ENCODE data around the gene PROCA1. TPM values are rescaled to one million over a fixed set of nuclear protein-coding genes. Genes with fewer than 3 reads are reported as not detected.

PROCA1 gene
- total and polyA plus RNA-seq, 9 of the 15 experiments (the other 6 are each of a cell fraction or from before 2014, with no cell fraction given): 0.78 to 16.2 (median 5.6) TPM

DNA sequence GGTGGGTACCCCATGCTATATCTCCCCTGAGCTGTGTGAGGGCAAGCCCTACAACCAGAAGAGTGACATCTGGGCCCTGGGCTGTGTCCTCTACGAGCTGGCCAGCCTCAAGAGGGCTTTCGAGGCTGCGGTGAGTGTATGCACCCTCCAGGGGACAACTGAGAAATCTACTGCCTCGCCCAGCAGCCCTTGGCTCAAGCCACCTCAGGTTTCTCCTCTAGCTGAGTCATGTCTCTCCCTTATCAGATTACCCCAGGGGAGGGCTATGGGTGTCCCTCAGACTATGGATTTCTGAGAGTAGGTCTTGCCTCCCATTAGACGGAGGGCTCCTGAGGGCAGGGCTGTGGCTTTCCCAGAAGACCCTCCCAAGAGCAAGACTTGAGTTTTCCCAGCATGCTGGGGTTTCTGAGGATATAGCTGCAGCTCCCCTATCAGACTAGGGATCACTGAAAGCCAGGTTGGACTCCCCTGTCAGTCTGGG is 23.6 kb upstream of the PROCA1 start (continued):
- no peak for TF ChIP-seq ELF1 (tag; IDR thresholded peaks at IDR 0.05)
- TF ChIP-seq, protein P1, sequence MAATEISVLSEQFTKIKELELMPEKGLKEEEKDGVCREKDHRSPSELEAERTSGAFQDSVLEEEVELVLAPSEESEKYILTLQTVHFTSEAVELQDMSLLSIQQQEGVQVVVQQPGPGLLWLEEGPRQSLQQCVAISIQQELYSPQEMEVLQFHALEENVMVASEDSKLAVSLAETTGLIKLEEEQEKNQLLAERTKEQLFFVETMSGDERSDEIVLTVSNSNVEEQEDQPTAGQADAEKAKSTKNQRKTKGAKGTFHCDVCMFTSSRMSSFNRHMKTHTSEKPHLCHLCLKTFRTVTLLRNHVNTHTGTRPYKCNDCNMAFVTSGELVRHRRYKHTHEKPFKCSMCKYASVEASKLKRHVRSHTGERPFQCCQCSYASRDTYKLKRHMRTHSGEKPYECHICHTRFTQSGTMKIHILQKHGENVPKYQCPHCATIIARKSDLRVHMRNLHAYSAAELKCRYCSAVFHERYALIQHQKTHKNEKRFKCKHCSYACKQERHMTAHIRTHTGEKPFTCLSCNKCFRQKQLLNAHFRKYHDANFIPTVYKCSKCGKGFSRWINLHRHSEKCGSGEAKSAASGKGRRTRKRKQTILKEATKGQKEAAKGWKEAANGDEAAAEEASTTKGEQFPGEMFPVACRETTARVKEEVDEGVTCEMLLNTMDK (IDR thresholded peaks at IDR 0.05; ENCODE audit: borderline replicate concordance, insufficient read depth, low read depth, low read length, poor library complexity, severe bottlenecking): no peak
- TF ChIP-seq MAZ (CRISPR knock-in tag; conservative IDR thresholded peaks at IDR 0.05 in 1 of 2, IDR thresholded peaks at IDR 0.05 in 1 of 2): peak; percentile 64 to 87; a peak in 3 of 4 replicates
- TF ChIP-seq, protein P2, sequence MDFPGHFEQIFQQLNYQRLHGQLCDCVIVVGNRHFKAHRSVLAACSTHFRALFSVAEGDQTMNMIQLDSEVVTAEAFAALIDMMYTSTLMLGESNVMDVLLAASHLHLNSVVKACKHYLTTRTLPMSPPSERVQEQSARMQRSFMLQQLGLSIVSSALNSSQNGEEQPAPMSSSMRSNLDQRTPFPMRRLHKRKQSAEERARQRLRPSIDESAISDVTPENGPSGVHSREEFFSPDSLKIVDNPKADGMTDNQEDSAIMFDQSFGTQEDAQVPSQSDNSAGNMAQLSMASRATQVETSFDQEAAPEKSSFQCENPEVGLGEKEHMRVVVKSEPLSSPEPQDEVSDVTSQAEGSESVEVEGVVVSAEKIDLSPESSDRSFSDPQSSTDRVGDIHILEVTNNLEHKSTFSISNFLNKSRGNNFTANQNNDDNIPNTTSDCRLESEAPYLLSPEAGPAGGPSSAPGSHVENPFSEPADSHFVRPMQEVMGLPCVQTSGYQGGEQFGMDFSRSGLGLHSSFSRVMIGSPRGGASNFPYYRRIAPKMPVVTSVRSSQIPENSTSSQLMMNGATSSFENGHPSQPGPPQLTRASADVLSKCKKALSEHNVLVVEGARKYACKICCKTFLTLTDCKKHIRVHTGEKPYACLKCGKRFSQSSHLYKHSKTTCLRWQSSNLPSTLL (IDR thresholded peaks at IDR 0.05): no peak
- TF ChIP-seq, protein P3, sequence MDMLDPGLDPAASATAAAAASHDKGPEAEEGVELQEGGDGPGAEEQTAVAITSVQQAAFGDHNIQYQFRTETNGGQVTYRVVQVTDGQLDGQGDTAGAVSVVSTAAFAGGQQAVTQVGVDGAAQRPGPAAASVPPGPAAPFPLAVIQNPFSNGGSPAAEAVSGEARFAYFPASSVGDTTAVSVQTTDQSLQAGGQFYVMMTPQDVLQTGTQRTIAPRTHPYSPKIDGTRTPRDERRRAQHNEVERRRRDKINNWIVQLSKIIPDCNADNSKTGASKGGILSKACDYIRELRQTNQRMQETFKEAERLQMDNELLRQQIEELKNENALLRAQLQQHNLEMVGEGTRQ (CRISPR knock-in tag; IDR thresholded peaks at IDR 0.05): no peak
- TF ChIP-seq NFE2 (IDR thresholded peaks at IDR 0.05; ENCODE audit: low read depth): peak; percentile 98
- TF ChIP-seq PHF21A (IDR thresholded peaks at IDR 0.05; ENCODE audit: borderline replicate concordance, low read depth): no peak
- no peak for TF ChIP-seq TAF15 (IDR thresholded peaks at IDR 0.05; ENCODE audit: low read depth, low read length)
- TF ChIP-seq ASH1L (IDR thresholded peaks at IDR 0.05; ENCODE audit: borderline replicate concordance, low read depth, partially characterized antibody): no peak
- TF ChIP-seq ZNF184 (CRISPR knock-in tag; IDR thresholded peaks at IDR 0.05): no peak
- peak in 1 of 2 experiments; percentile 94; a peak in 2 of 3 replicates for TF ChIP-seq CBX3 (IDR thresholded peaks at IDR 0.05; ENCODE audit: borderline replicate concordance in 1 of 2, low read length in 2 of 2)
- TF ChIP-seq CHCHD3 (CRISPR knock-in tag; IDR thresholded peaks at IDR 0.05): no peak
- TF ChIP-seq, protein P4, sequence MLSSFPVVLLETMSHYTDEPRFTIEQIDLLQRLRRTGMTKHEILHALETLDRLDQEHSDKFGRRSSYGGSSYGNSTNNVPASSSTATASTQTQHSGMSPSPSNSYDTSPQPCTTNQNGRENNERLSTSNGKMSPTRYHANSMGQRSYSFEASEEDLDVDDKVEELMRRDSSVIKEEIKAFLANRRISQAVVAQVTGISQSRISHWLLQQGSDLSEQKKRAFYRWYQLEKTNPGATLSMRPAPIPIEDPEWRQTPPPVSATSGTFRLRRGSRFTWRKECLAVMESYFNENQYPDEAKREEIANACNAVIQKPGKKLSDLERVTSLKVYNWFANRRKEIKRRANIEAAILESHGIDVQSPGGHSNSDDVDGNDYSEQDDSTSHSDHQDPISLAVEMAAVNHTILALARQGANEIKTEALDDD (IDR thresholded peaks at IDR 0.05): no peak
- no peak for TF ChIP-seq BRD9 (IDR thresholded peaks at IDR 0.05; ENCODE audit: low read depth, partially characterized antibody)
- TF ChIP-seq SIN3A (IDR thresholded peaks at IDR 0.05; ENCODE audit: borderline replicate concordance in 2 of 2, control insufficient read depth in 1 of 2, low read depth in 2 of 2, low read length in 2 of 2): no peak
- no peak for TF ChIP-seq SNIP1 (IDR thresholded peaks at IDR 0.05; ENCODE audit: low read depth)
- TF ChIP-seq TCF3 (CRISPR knock-in tag; IDR thresholded peaks at IDR 0.05): peak; percentile 24; the same call in 1 of the 2 replicates
- TF ChIP-seq SMARCB1 (IDR thresholded peaks at IDR 0.05; ENCODE audit: insufficient read length, low read depth): peak; percentile 74
- TF ChIP-seq, protein P5, sequence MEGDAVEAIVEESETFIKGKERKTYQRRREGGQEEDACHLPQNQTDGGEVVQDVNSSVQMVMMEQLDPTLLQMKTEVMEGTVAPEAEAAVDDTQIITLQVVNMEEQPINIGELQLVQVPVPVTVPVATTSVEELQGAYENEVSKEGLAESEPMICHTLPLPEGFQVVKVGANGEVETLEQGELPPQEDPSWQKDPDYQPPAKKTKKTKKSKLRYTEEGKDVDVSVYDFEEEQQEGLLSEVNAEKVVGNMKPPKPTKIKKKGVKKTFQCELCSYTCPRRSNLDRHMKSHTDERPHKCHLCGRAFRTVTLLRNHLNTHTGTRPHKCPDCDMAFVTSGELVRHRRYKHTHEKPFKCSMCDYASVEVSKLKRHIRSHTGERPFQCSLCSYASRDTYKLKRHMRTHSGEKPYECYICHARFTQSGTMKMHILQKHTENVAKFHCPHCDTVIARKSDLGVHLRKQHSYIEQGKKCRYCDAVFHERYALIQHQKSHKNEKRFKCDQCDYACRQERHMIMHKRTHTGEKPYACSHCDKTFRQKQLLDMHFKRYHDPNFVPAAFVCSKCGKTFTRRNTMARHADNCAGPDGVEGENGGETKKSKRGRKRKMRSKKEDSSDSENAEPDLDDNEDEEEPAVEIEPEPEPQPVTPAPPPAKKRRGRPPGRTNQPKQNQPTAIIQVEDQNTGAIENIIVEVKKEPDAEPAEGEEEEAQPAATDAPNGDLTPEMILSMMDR (IDR thresholded peaks at IDR 0.05 in 2 of 3, conservative IDR thresholded peaks at IDR 0.05 in 1 of 3; ENCODE audit: insufficient read depth in 2 of 3, low read depth in 1 of 3, low read length in 3 of 3): peak; percentile 48 to 81 (median 54); a peak in 5 of 6 replicates
- TF ChIP-seq POLR2B (IDR thresholded peaks at IDR 0.05; ENCODE audit: low read depth, partially characterized antibody): no peak
